Measurements from ENCODE around the gene CLIC6. TPM values are rescaled to one million over a fixed set of nuclear protein-coding genes. Genes with fewer than 3 reads are reported as not detected.

Gene CLIC6
- total and polyA plus RNA-seq, 2 donors from 2014 or later, result 2.1 to 10.1 TPM

DNA sequence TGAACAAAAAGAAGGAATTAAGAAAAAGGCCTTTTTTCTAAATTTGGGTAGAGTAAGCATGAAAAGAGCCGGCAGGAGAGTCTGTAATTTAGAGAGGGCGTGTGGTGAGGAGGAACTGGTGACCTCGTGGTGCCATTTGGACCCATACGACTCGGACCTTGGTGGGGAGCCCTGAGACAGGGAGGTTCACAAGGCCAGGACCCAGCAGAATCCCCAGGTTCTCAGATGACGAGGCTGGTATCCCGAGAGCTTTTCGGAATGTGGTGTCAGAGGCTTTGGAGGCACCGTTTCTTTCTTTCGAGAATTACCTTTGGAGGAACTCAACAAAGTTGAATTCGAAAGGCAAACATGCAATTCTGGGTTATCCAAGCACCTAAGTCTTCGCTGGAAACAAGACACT, 34.8 kb downstream of the CLIC6 start:
- no peak for FAIRE-seq
- TF ChIP-seq, protein P1, sequence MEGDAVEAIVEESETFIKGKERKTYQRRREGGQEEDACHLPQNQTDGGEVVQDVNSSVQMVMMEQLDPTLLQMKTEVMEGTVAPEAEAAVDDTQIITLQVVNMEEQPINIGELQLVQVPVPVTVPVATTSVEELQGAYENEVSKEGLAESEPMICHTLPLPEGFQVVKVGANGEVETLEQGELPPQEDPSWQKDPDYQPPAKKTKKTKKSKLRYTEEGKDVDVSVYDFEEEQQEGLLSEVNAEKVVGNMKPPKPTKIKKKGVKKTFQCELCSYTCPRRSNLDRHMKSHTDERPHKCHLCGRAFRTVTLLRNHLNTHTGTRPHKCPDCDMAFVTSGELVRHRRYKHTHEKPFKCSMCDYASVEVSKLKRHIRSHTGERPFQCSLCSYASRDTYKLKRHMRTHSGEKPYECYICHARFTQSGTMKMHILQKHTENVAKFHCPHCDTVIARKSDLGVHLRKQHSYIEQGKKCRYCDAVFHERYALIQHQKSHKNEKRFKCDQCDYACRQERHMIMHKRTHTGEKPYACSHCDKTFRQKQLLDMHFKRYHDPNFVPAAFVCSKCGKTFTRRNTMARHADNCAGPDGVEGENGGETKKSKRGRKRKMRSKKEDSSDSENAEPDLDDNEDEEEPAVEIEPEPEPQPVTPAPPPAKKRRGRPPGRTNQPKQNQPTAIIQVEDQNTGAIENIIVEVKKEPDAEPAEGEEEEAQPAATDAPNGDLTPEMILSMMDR (IDR thresholded peaks at IDR 0.05; ENCODE audit: borderline replicate concordance, extremely low read depth, insufficient read depth), result no peak

GRCh38 chr21:34704119-34704518, 35.3 kb downstream of the CLIC6 start:
- Histone ChIP-seq H3K9me3 (ENCODE audit: control insufficient read depth in 2 of 3, insufficient read depth in 1 of 3, low read length in 3 of 3) (no peaks in the 10 kb centered on the region), H3K36me3 (ENCODE audit: control insufficient read depth in 2 of 3, insufficient read depth in 3 of 3, low read length in 3 of 3) (no peaks in the 10 kb centered on the region), H3K4me1 (ENCODE audit: control insufficient read depth in 2 of 3, insufficient read depth in 2 of 3, low read depth in 1 of 3, low read length in 3 of 3) (peaks cover 0 to 3% (median 0%) of the 10 kb centered on the region in 3 donors), H3K9ac (ENCODE audit: low read length in 3 of 3) (no peak overlapping the region), H3K27me3 (ENCODE audit: control insufficient read depth, insufficient read depth, low read length) (no peaks in the 10 kb centered on the region), H3K27ac (ENCODE audit: low read depth in 2 of 2, low read length in 2 of 2) (no peak overlapping the region), H3K4me3 (ENCODE audit: low read length in 3 of 3) (no peak overlapping the region)
- intact Hi-C loops (cut with DNase I), result no loop called here
- FAIRE-seq, result no peak
- DNase-seq, result peak in 1 of 5 donors; percentile 40
- TF ChIP-seq, protein P1 (IDR thresholded peaks at IDR 0.05; ENCODE audit: borderline replicate concordance, extremely low read depth, insufficient read depth), result no peak

More for the DNA sequence above, 34.8 kb downstream of the CLIC6 start:
- Histone ChIP-seq H3K36me3 (ENCODE audit: control insufficient read depth in 2 of 3, insufficient read depth in 3 of 3, low read length in 3 of 3) (no peaks in the 10 kb centered on the region), H3K9me3 (ENCODE audit: control insufficient read depth in 2 of 3, insufficient read depth in 1 of 3, low read length in 3 of 3) (no peaks in the 10 kb centered on the region), H3K4me3 (ENCODE audit: low read length in 3 of 3) (no peak overlapping the region), H3K27ac (ENCODE audit: low read depth in 2 of 2, low read length in 2 of 2) (no peak overlapping the region), H3K27me3 (ENCODE audit: control insufficient read depth, insufficient read depth, low read length) (no peaks in the 10 kb centered on the region), H3K4me1 (ENCODE audit: control insufficient read depth in 2 of 3, insufficient read depth in 2 of 3, low read depth in 1 of 3, low read length in 3 of 3) (peaks cover 0 to 3% (median 0%) of the 10 kb centered on the region in 3 donors), H3K9ac (ENCODE audit: low read length in 3 of 3) (no peak overlapping the region)
- intact Hi-C loops (cut with DNase I), result no loop called here
- no peak for DNase-seq

- Histone ChIP-seq H3K4me1 (ENCODE audit: control insufficient read depth in 2 of 3, insufficient read depth in 2 of 3, low read depth in 1 of 3, low read length in 3 of 3) (peaks cover 0 to 3% (median 0%) of the 10 kb centered on the region in 3 donors), H3K27me3 (ENCODE audit: control insufficient read depth, insufficient read depth, low read length) (no peaks in the 10 kb centered on the region), H3K27ac (ENCODE audit: low read depth in 2 of 2, low read length in 2 of 2) (peak overlapping the region in 1 of 2 donors; percentile 28), H3K9me3 (ENCODE audit: control insufficient read depth in 2 of 3, insufficient read depth in 1 of 3, low read length in 3 of 3) (no peaks in the 10 kb centered on the region), H3K4me3 (ENCODE audit: low read length in 3 of 3) (no peak overlapping the region), H3K36me3 (ENCODE audit: control insufficient read depth in 2 of 3, insufficient read depth in 3 of 3, low read length in 3 of 3) (no peaks in the 10 kb centered on the region), H3K9ac (ENCODE audit: low read length in 3 of 3) (no peak overlapping the region)
- intact Hi-C loops (cut with DNase I), result no loop called here
- peak in 2 of 5 donors; percentile 43 to 71 for DNase-seq
- TF ChIP-seq, protein P1 (IDR thresholded peaks at IDR 0.05; ENCODE audit: borderline replicate concordance, extremely low read depth, insufficient read depth), result no peak
- FAIRE-seq, result no peak
These were observed 36.2 kb downstream of the CLIC6 start for GRCh38 chr21:34705011-34705410.

DNA sequence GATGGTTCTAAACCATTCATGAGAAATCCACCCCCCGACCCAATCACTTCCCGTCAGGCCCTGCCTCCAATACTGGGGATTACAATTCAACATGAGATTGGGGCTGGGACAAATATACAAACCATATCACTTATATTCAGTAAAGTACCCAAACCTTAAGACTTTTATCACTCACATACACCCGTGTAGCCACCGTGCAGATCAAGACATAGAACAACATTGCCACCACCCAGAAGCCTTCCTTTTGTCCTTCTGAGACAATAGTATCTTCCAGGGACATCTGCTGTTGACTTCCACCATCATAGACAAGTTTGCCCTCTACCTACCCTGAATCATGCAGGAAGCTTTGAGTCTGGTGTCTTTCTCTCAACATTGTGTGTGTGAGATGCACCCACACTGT, 37.5 kb downstream of the CLIC6 start:
- no peak overlapping the region for H3K27ac ChIP-seq (ENCODE audit: low read depth in 2 of 2, low read length in 2 of 2)
- H3K4me3 ChIP-seq (ENCODE audit: low read length in 3 of 3), result no peak overlapping the region
- H3K27me3 ChIP-seq (ENCODE audit: control insufficient read depth, insufficient read depth, low read length), result no peaks in the 10 kb centered on the region
- no peaks in the 10 kb centered on the region for H3K9me3 ChIP-seq (ENCODE audit: control insufficient read depth in 2 of 3, insufficient read depth in 1 of 3, low read length in 3 of 3)
- intact Hi-C loops (cut with DNase I), result no loop called here
- no peak for FAIRE-seq
- no peak for DNase-seq
- peaks cover 0 to 3% (median 0%) of the 10 kb centered on the region in 3 donors for H3K4me1 ChIP-seq (ENCODE audit: control insufficient read depth in 2 of 3, insufficient read depth in 2 of 3, low read depth in 1 of 3, low read length in 3 of 3)
- H3K36me3 ChIP-seq (ENCODE audit: control insufficient read depth in 2 of 3, insufficient read depth in 3 of 3, low read length in 3 of 3), result no peaks in the 10 kb centered on the region
- H3K9ac ChIP-seq (ENCODE audit: low read length in 3 of 3), result no peak overlapping the region
- TF ChIP-seq, protein P1 (IDR thresholded peaks at IDR 0.05; ENCODE audit: borderline replicate concordance, extremely low read depth, insufficient read depth), result no peak
